GM21723 (cell line): ENCODE results near the gene NCL.
"Not testable (repeated sequence)": the region's sequence is repeated elsewhere in the genome, so short reads cannot be mapped to it uniquely, and the experiment has no call there.

ENCODE experiments used
- ATAC-seq: cut with Tn5 transposase; IDR thresholded peaks from one replicate; pipeline ENCODE4 v1.9.1; 2021; ENCODE audit warnings: mild to moderate bottlenecking, moderate library complexity; ENCODE audit not compliant: unreplicated experiment

The NCL gene

DNA sequence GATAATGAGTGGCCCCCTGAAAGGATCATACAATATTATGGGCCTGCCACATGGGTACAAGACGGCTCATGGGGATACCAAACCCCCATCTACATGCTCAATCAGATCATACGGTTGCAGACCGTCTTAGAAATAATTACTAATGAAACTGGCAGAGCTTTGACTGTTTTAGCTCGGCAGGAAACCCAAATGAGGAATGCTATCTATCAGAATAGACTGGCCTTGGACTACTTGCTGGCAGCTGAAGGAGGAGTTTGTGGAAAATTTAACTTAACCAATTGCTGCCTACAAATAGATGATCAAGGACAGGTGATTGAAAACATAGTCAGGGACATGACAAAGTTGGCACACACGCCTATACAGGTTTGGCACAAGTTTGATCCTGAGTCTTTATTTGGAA, 56.6 kb downstream of the NCL start:
- ATAC-seq, result not testable (repeated sequence)

DNA sequence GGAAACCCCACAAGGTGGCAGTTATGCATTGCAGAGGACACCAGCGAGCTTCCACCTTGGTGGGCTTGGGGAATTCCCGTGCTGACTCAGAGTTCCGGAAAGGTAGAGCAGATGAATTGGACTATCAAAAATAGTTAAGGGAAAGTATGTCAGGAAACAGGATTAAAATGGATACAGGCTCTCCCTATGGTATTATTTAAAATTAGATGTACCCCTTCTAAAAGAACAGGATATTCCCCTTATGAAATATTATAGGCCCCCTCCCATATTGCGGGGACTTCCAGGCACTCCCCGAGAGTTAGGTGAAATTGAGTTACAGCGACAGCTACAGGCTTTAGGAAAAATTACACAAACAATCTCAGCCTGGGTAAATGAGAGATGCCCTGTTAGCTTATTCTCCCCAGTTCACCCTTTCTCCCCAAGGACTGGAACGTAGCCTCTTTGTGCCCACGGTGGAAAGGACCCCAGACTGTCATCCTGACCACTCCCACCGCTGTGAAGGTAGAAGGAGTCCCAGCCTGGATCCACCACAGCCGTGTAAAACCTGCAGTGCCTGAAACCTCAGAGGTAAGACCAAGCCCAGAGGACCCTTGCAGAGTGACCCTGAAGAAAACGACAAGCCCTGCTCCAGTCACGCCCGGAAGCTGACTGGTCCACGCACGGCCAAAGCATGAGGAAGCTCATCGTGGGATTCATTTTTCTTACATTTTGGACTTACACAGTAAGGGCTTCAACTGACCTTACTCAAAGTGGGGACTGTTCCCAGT, 58.5 kb downstream of the NCL start:
- not testable (repeated sequence) for ATAC-seq

GRCh38 chr2:231404183-231404578, 60.1 kb downstream of the NCL start:
- not testable (repeated sequence) for ATAC-seq
